GM21825 (cell line): Measurements from ENCODE around the gene WDR70.
"Not testable (repeated sequence)": the region's sequence is repeated elsewhere in the genome, so short reads cannot be mapped to it uniquely, and the experiment has no call there.

Experiments
- ATAC-seq: cut with Tn5 transposase; IDR thresholded peaks from one replicate; pipeline ENCODE4 v1.9.1; 2021; ENCODE audit warnings: mild to moderate bottlenecking, moderate library complexity; ENCODE audit not compliant: unreplicated experiment

The WDR70 gene

DNA sequence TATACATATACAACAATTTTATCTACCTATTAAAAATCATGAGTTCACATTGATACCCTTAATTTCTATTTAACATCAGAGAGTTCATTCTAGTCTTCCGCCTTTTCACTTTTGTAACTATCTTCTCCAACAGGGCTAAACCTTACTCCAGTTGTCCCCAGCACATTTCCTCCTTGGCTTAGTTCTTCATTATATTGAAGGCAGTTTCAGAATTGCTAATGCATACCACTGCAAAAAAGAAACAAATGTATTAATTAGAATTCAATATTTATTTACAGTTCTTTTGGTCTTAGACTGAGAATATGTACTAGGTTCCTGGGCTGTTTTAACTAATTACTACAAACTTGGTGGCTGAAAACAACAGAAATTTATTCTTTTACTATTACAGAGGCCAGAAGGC is 132.5 kb downstream of the WDR70 start:
- ATAC-seq, result no peak

DNA sequence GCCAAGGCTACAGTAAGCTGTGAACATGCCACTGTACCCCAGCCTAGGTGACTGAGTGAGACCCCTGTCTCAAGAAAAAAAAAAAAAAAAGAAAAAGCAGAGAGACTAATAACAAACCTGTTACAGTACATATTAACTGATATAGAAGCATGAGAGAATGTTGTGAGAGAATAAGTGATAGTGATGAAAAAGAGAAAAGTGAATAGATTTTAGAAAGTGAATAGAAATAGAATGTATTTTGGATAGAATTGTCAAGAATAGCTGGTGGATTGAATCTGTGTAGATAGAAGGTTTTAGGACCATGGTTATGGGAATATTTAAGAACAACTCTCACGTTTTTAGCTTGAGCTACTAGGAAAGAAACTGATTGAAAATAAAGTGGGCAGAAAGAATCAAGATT is 135.8 kb downstream of the WDR70 start:
- ATAC-seq, result no peak

DNA sequence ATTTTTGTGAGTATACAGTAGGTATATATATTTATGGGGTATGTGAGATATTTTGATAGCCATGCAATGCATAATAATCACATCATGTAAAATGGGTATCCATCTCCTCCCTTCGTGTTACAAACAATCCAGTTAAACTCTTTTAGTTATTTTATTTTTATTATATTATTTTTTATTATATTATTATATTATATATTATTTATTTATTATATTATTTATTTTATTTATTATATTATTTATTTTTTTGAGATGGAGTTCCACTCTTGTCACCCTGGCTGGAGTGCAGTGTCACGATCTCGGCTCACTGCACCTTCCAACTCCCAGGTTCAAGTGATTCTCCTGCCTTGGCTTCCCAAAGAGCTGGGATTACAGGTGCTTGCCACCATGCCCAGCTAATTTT is 138.6 kb downstream of the WDR70 start:
- no peak for ATAC-seq

DNA sequence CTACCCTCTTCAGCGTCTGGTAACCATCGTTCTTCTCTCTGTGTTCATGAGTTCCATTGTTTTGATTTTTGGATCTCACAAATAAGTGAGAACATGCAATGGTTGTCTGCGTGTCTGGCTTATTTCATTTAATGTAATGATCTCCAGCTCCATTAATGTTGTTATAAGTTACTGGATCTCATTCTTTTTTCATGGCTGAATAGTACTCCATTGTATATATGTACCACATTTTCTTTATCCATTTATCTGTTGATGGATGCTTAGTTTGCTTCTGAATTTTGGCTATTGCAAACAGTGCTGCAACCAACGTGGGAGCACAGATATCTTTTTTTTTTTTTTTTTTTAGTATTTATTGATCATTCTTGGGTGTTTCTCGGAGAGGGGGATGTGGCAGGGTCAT is 139.2 kb downstream of the WDR70 start:
- not testable (repeated sequence) for ATAC-seq

DNA sequence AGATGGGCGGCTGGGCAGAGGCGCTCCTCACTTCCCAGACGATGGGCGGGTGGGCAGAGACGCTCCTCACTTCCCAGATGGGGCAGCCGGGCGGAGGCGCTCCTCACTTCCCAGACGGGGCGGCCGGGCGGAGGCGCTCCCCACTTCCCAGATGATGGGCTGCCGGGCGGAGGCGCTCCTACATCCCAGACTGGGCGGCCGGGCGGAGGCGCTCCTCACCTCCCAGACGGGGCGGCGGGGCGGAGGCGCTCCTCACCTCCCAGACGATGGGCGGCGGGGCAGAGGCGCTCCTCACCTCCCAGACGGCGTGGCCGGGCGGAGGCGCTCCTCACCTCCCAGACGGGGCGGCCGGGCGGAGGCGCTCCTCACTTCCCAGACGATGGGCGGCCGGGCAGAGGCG is 140.2 kb downstream of the WDR70 start:
- no peak for ATAC-seq

DNA sequence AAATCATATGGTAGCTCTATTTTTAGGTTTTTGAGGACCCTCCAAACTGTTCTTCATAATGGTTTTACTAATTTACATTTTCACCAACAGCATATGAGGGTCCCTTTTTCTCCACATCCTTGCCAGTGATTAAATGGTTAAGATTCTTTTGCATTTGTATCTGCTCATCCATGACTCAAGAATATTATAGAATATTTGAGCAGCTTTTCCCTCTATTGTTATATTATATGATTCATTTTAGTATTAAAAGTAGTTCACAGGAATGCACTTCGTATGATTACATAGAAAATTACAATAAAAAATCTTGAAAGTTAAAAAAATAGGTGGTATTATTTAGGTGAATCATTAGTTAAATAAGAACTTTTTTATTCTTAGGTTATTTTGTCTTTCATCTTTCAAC is 140.7 kb downstream of the WDR70 start:
- no peak for ATAC-seq

DNA sequence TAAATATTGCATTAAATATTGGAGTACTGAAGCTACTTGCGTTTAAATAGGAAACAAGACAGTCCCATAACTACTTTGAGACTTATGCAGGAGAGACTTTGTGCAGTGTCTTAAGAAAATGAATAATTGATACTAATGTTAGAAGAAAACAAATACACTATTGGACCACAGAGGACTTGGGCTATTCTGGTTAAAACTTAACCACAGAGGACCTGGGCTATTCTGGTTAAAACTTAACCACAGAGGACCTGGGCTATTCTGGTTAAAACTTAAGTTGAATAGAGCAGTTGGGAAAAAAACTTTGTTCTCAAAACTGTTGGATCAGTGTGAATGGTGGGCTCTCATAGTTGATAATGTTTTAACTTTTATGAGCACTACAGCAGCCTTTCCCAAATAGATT is 141.7 kb downstream of the WDR70 start:
- ATAC-seq, result no peak

DNA sequence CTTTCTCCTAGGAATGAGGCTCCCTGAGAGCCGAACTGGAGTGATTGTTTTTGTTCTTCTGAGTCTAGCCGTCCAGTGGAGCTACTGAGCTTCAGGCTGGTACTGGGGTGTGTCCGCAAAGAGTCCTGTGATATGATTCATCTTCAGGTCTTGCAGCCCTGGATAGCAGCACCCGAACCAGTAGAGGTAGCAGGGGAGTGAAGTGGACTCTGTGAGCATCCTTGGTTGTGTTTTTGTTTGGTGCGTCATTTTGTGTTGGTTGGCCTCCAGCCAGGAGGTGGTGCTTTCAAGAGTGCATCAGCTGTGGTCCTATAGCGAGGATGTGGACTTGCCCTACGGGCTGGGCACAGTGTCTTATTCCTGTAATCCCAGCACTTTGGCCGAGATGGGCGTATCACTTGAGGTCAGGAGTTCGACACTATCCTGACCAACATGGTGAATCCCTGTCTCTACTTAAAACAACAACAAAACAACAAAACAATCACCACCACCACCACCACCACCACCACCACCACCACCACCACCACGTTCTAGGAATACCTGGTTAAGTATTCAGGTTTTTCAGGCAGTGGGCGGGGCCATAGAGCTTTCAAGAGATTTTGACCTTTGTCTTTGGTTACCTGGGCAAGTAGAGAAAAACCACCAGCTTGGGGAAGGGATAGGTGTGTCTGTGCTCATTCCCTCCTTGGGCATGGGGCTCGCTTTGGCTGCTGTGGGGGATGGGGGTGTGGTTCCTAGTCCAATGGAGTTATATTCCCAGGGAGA is 154.0 kb downstream of the WDR70 start:
- ATAC-seq, result no peak

- ATAC-seq, result no peak
Observed at GRCh38 chr5:37533851-37534250, 154.7 kb downstream of the WDR70 start.

DNA sequence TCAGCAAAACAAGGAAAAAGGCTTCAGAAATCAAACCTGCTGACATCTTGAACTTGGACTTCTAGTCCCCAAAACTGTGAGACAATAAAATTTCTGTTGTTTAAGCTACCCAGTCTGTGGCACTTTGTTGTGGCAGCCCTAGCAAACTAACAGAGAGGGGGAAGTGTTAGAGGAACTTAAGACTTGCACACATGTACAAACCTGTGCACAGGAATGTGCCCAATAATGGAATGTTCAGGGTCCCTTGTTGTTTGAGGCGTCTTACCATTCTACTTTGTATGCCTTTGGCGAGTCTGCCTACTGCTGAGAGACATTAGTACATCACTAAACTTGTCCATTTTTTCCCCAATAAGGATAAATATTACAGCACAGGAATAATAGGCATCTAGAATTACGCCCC is 160.3 kb downstream of the WDR70 start:
- no peak for ATAC-seq

GRCh38 chr5:37543216-37543615 is 164.1 kb downstream of the WDR70 start:
- ATAC-seq, result no peak

DNA sequence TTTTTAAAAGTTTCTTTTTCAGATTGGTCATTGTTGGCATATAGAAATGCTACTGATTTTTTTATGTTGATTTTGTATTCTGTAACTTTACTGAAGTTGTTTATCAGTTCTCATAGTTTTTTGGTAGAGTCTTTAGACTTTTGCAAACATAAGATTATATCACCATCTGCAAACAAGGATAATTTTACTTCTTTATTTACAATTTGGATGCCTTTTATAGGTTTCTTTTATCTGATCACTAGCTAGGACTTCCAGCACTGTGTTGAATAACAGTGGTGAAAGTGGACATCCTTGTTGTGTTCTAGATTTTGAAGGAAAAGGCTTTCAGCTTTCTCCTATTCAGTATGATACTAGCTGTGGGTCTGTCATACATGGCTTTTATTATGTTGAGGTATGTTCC is 170.3 kb downstream of the WDR70 start:
- ATAC-seq, result no peak

DNA sequence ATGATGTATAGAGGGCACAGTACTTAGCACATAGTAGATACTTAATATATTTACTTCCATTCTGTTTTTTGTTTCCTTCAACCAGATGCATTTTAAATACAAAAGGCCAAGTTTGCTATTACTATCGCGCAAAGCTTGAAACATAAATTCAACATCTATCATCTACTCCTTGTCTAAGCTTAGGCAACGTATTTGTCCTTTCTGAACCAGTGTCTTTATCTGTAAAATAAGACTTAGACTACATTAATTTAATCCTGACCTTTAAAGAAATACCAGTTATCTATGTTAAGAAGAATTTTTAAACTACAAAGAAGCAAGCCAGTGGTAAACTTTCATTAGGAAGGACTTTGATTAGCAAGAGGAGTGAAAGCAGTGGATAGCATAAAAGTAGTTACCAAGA is 173.0 kb downstream of the WDR70 start:
- ATAC-seq, result no peak

DNA sequence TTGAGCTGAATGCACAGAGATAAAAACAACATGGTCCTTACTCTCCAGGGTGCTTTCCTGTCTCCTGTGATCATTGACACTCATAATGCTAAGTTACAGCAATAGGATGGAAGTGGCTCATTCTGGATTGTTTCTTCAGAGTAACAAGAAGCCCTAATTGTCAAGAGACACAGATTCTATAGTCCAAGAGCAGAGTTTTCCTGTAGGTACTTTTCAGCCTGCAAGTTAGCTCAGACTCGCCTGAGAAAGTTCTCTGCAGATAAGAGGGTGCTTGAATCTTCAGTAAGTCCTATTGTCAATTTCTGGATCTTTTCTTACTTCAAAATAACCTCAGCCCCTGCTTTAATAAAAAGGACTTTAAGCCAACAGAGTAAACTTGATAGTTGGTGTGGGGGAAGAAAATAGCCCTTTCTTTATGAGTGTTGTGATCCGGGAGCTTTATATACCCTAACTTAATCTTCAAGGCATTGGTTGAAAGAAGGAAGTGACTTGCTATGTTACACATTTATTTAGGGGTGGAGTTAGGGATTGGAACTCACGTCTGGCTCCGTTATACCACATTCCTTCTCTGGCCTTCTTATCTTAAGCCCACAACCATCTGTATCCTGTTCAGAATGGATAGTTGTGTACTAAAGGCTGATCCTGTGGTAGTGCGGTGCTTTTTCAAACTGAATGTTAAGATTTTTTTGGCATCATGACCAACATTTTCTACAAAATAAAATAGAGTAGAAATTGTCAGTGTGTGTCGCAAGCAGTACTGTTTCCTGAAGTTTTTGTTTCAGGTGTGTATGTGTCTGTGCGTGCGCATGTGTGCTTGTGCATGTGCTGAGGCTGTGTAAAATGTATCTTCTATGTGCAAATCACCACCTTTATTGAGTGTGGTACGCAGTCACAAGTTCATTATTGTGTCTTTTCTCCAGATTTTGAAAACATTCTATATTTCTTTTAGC is 173.9 kb downstream of the WDR70 start:
- no peak for ATAC-seq

GRCh38 chr5:37553720-37554404 is 174.7 kb downstream of the WDR70 start:
- ATAC-seq, result no peak

- ATAC-seq, result no peak
Observed at GRCh38 chr5:37554405-37554739, 175.3 kb downstream of the WDR70 start.

DNA sequence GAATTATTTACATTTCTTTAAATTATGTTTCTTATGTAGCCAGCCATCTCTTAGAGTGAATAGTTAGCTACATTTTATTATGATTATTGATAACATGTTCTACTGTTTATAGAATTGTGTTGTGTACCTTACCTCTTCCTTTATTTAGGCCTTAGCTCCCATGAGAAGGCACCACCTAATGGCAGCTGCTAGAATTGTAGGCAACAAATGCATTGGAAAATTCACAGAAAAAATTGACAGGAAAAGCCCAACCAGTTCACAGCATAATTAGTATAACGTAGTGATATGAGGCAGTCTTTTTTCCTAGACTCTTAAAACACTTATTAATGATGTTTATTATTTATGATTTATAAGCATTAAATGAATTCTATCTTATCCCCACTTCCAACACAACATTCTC is 175.8 kb downstream of the WDR70 start:
- no peak for ATAC-seq

- ATAC-seq, result no peak
Observed at GRCh38 chr5:37557734-37558293, 178.7 kb downstream of the WDR70 start.

- ATAC-seq, result no peak
Observed at GRCh38 chr5:37565062-37565670, 186.0 kb downstream of the WDR70 start.

GRCh38 chr5:37567566-37567965 is 188.4 kb downstream of the WDR70 start:
- ATAC-seq, result no peak
